GM18498 (cell line): Measurements from ENCODE around the gene PNMA6A.
A peak's percentile ranks its signal among the peaks of the same experiment; 100 is the strongest.
"Not testable (repeated sequence)": the region's sequence is repeated elsewhere in the genome, so short reads cannot be mapped to it uniquely, and the experiment has no call there.

Source experiments
- ATAC-seq: cut with Tn5 transposase; IDR thresholded peaks from one replicate; pipeline ENCODE4 v1.9.1; 2021; ENCODE audit warnings: mild to moderate bottlenecking, moderate library complexity; ENCODE audit not compliant: unreplicated experiment

PNMA6A gene

GRCh38 chrX:153071909-153072583, at the start of gene PNMA6A:
TSS of gene PNMA6A (plus strand) at chrX:153072454. CDS start at chrX:153073063, 609 bp downstream.
- not testable (repeated sequence) for ATAC-seq

- ATAC-seq, result not testable (repeated sequence)
Observed at GRCh38 chrX:153026501-153026900, 45.8 kb upstream of the PNMA6A start.

- not testable (repeated sequence) for ATAC-seq
Observed at GRCh38 chrX:153028487-153028886, 43.8 kb upstream of the PNMA6A start.

- ATAC-seq, result no peak
Observed at GRCh38 chrX:153029162-153029561, 43.1 kb upstream of the PNMA6A start.

- ATAC-seq, result no peak
Observed at GRCh38 chrX:153029875-153030274, 42.4 kb upstream of the PNMA6A start.

- ATAC-seq, result no peak
Observed at GRCh38 chrX:153030801-153031200, 41.5 kb upstream of the PNMA6A start.

- ATAC-seq, result peak; percentile 88
Observed at GRCh38 chrX:153032397-153033118, 39.7 kb upstream of the PNMA6A start.

- ATAC-seq, result no peak
Observed at GRCh38 chrX:153049093-153049492, 23.2 kb upstream of the PNMA6A start.

GRCh38 chrX:153052534-153052933, 19.7 kb upstream of the PNMA6A start:
- ATAC-seq, result no peak

GRCh38 chrX:153055871-153056749, 16.1 kb upstream of the PNMA6A start, which contains the start of gene PNMA3:
TSS of gene PNMA3 (plus strand) at chrX:153056470. CDS start at chrX:153057056, 586 bp downstream.
- no peak for ATAC-seq

- ATAC-seq, result no peak
Observed at GRCh38 chrX:153057281-153057680, 15.0 kb upstream of the PNMA6A start.

GRCh38 chrX:153059191-153060094, 12.8 kb upstream of the PNMA6A start:
- ATAC-seq, result no peak

GRCh38 chrX:153060095-153060445, 12.2 kb upstream of the PNMA6A start:
- no peak for ATAC-seq

GRCh38 chrX:153061732-153062131, 10.5 kb upstream of the PNMA6A start:
- no peak for ATAC-seq

GRCh38 chrX:153063315-153063714, 8.9 kb upstream of the PNMA6A start:
- ATAC-seq, result no peak

- no peak for ATAC-seq
Observed at GRCh38 chrX:153064061-153064460, 8.2 kb upstream of the PNMA6A start.

- no peak for ATAC-seq
Observed at GRCh38 chrX:153065389-153065788, 6.9 kb upstream of the PNMA6A start.

GRCh38 chrX:153066402-153066801, 5.9 kb upstream of the PNMA6A start:
- not testable (repeated sequence) for ATAC-seq

- not testable (repeated sequence) for ATAC-seq
Observed at GRCh38 chrX:153073331-153073730, 1.1 kb downstream of the PNMA6A start.

GRCh38 chrX:153074262-153074899, 2.1 kb downstream of the PNMA6A start:
- no peak for ATAC-seq
